Breast epithelium (tissue), 4 donors: ENCODE data around the gene TLE2. TPM values are rescaled to one million over a fixed set of nuclear protein-coding genes. Genes with fewer than 3 reads are reported as not detected.
"Not testable (repeated sequence)": the region's sequence is repeated elsewhere in the genome, so short reads cannot be mapped to it uniquely, and the experiment has no call there.

Source experiments
- DNase-seq, 2 donors: peaks; one replicate each; pipeline ENCODE4 v3.0.0-alpha.2; 2019; ENCODE audit warnings: low spot score in 2 of 2
- H3K27ac ChIP-seq, 2 donors: fragments of 200-600 bp; sonication (generic) in 1 of 2; one replicate each; pipeline ENCODE4 v1.5.1; 2016 to 2019; ENCODE audit warnings: mild to moderate bottlenecking in 1 of 2
- H3K27me3 ChIP-seq, 2 donors: fragments of 200-600 bp; sonication (generic) in 1 of 2; one replicate each; pipeline versions ENCODE4 v1.5.1 to v1.6.0; 2017 to 2019; ENCODE audit warnings: control low read depth in 1 of 2, mild to moderate bottlenecking in 1 of 2
- H3K36me3 ChIP-seq: fragments of 200-600 bp; one replicate; pipeline ENCODE4 v1.5.1; 2019
- H3K4me1 ChIP-seq, 2 donors: fragments of 200-600 bp; sonication (generic); one replicate each; pipeline ENCODE4 v1.5.1; 2016 to 2019; ENCODE audit warnings: control low read depth in 1 of 2
- H3K4me3 ChIP-seq, 3 donors: fragments of 200-600 bp; sonication (generic); 1 replicate in 2 of 3; 2 replicates in 1 of 3; pipeline ENCODE4 v1.5.1; 2016 to 2019; ENCODE audit warnings: mild to moderate bottlenecking in 3 of 3, moderate library complexity in 2 of 3
- H3K9me3 ChIP-seq, 2 donors: fragments of 200-600 bp; sonication (generic) in 1 of 2; one replicate each; pipeline ENCODE4 v1.5.1; 2016 to 2019; ENCODE audit warnings: control low read depth in 1 of 2
- CTCF ChIP-seq, 3 donors: fragments of 450-650 bp; IDR thresholded peaks; one replicate each; pipeline ENCODE4 v1.5.1; 2016 to 2017; ENCODE audit warnings: antibody characterized with exemption in 3 of 3, mild to moderate bottlenecking in 3 of 3, moderate library complexity in 3 of 3
- POLR2A ChIP-seq: fragments of 450-650 bp; IDR thresholded peaks from one replicate; pipeline ENCODE4 v1.6.1; 2016; ENCODE audit warnings: antibody characterized with exemption, mild to moderate bottlenecking, moderate library complexity
- POLR2AphosphoS5 ChIP-seq, 3 donors: sonication (generic); formaldehyde crosslinking; IDR thresholded peaks; one replicate each; pipeline ENCODE4 v1.6.1; 2017; ENCODE audit warnings: antibody characterized with exemption in 3 of 3
- intact Hi-C: fragments of 100-400 bp; cut with DNase I; formaldehyde crosslinking; loops from one replicate; pipeline ENCODE4 v1.15.1; 2023; ENCODE audit warnings: low total_unique reads
- total RNA-seq, 3 donors: library from RNA; depleted of rRNA; stranded (reverse); fragments of >200 nt; gene quantifications; one replicate each; pipeline ENCODE4 v1.1.0, GENCODE V29; 2016

TLE2 gene
- total RNA-seq, 3 donors from 2014 or later, result 25.3 to 65.6 (median 35.1) TPM

- Histone ChIP-seq H3K4me1 (peaks cover 0 to 4% of the 10 kb centered on the region in 2 donors), H3K9me3 (no peaks in the 10 kb centered on the region), H3K36me3 (no peaks in the 10 kb centered on the region), H3K27ac (peak overlapping the region; percentile 29 to 80), H3K4me3 (peak overlapping the region in 2 of 3 donors; percentile 22 to 50), H3K27me3 (no peaks in the 10 kb centered on the region)
- no peak for DNase-seq
- TF ChIP-seq CTCF (IDR thresholded peaks at IDR 0.05) (no peak), POLR2AphosphoS5 (IDR thresholded peaks at IDR 0.05) (no peak)
- intact Hi-C loops, result no loop called here
Observed at GRCh38 chr19:3041761-3042620, 12.9 kb upstream of the TLE2 start.

DNA sequence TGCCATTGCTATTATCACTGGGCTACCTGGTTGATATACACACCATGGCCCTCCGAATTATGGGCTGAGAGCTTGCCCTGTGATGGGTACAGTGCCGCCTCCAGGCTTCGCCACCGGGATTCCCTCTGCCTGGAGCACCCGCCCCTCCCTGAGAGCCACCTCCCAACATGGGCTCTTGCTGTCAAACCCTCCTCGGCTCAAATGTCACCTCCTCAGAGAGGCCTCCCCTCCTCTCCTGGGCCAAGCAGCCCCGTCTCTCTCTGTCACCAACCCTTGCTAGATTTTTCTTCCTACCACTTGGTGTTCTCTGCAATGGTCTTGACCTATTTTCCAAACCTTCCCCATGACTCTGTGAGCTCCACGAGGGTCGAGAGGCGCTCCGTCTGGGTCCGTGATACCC lies 12.2 kb upstream of the TLE2 start:
- no peak for TF ChIP-seq CTCF (IDR thresholded peaks at IDR 0.05)
- TF ChIP-seq POLR2A, result no peak
- no peak for TF ChIP-seq POLR2AphosphoS5 (IDR thresholded peaks at IDR 0.05)
- no peaks in the 10 kb centered on the region for H3K27me3 ChIP-seq
- no peaks in the 10 kb centered on the region for H3K36me3 ChIP-seq
- intact Hi-C loops, result no loop called here
- DNase-seq, result no peak
- peaks cover 3 to 8% of the 10 kb centered on the region in 2 donors for H3K4me1 ChIP-seq
- peak overlapping the region in 1 of 2 donors; percentile 80 for H3K27ac ChIP-seq
- H3K4me3 ChIP-seq, result no peak overlapping the region
- H3K9me3 ChIP-seq, result no peaks in the 10 kb centered on the region

GRCh38 chr19:3039641-3040077 lies 10.6 kb upstream of the TLE2 start:
- Histone ChIP-seq H3K4me3 (no peak overlapping the region), H3K9me3 (no peaks in the 10 kb centered on the region), H3K36me3 (no peaks in the 10 kb centered on the region), H3K27ac (no peak overlapping the region), H3K4me1 (peaks cover 6 to 8% of the 10 kb centered on the region in 2 donors), H3K27me3 (no peaks in the 10 kb centered on the region)
- TF ChIP-seq POLR2AphosphoS5 (IDR thresholded peaks at IDR 0.05) (no peak), POLR2A (no peak), CTCF (IDR thresholded peaks at IDR 0.05) (no peak)
- intact Hi-C loops, result no loop called here
- no peak for DNase-seq

GRCh38 chr19:3039125-3039524 lies 10.0 kb upstream of the TLE2 start:
- H3K4me3 ChIP-seq, result no peak overlapping the region
- H3K27me3 ChIP-seq, result no peaks in the 10 kb centered on the region
- no peak for DNase-seq
- H3K36me3 ChIP-seq, result no peaks in the 10 kb centered on the region
- TF ChIP-seq CTCF (IDR thresholded peaks at IDR 0.05) (no peak), POLR2A (no peak), POLR2AphosphoS5 (IDR thresholded peaks at IDR 0.05) (no peak)
- peaks cover 8 to 11% of the 10 kb centered on the region in 2 donors for H3K4me1 ChIP-seq
- no peak overlapping the region for H3K27ac ChIP-seq
- H3K9me3 ChIP-seq, result no peaks in the 10 kb centered on the region
- intact Hi-C loops, result no loop called here

DNA sequence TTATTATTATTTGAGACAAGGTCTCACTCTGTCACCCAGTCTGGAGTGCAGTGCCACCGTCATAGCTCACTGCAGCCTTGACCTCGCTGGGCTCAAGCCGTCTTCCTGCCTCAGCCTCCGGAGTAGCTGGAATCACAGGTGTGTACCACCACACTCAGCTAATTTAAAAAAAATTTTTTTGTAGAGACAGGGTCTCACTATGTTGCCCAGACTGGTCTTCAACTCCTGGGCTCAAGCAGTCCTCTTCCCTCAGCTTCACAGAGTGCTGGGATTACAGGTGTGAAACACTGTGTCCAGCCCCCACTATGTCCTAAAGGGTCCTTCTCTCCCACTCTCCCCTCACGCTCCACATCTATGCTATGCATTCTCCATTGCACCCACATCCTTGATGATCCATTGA lies 9.1 kb upstream of the TLE2 start:
- TF ChIP-seq POLR2A (no peak), CTCF (IDR thresholded peaks at IDR 0.05) (no peak), POLR2AphosphoS5 (IDR thresholded peaks at IDR 0.05) (no peak)
- intact Hi-C loops, result no loop called here

GRCh38 chr19:3036977-3037544 lies 8.0 kb upstream of the TLE2 start:
- H3K4me3 ChIP-seq, H3K27me3 ChIP-seq, DNase-seq, intact Hi-C loops, H3K36me3 ChIP-seq, H3K9me3 ChIP-seq: not testable (repeated sequence)
- H3K27ac ChIP-seq, result peak overlapping the region; percentile 91 to 94
- peaks cover 8 to 13% of the 10 kb centered on the region in 2 donors for H3K4me1 ChIP-seq

More for the DNA sequence above, 9.1 kb upstream of the TLE2 start:
- Histone ChIP-seq H3K36me3 (no peaks in the 10 kb centered on the region), H3K4me3 (no peak overlapping the region), H3K27ac (no peak overlapping the region), H3K4me1 (peaks cover 8 to 13% of the 10 kb centered on the region in 2 donors), H3K27me3 (no peaks in the 10 kb centered on the region), H3K9me3 (no peaks in the 10 kb centered on the region)
- DNase-seq, result no peak
